NB4 (cell line): Measurements from ENCODE around the gene OAS1.

Experiments
- DNase-seq: peaks from one replicate; pipeline ENCODE4 v3.0.0; 2010; ENCODE audit warnings: low read depth
- H3K4me3 ChIP-seq: one replicate; pipeline ENCODE4 v1.5.1; 2011; ENCODE audit warnings: mild to moderate bottlenecking, low read depth, low read length, moderate library complexity
- MYC ChIP-seq: IDR thresholded peaks from 2 replicates; pipeline ENCODE4 v1.6.1; 2011; ENCODE audit warnings: low read depth, low read length
- POLR2A ChIP-seq: IDR thresholded peaks from 2 replicates; pipeline ENCODE4 v1.6.1; 2011; ENCODE audit warnings: mild to moderate bottlenecking; ENCODE audit not compliant: insufficient read length; ENCODE audit errors: extremely low read depth
- TF ChIP-seq, protein P1 (sequence below): IDR thresholded peaks from one replicate; pipeline ENCODE4 v1.5.1; 2012; ENCODE audit warnings: low read depth, low read length
- TF ChIP-seq, protein P2 (sequence below): IDR thresholded peaks from 2 replicates; pipeline ENCODE4 v1.6.1; 2011; ENCODE audit warnings: low read depth, low read length

Gene OAS1

DNA sequence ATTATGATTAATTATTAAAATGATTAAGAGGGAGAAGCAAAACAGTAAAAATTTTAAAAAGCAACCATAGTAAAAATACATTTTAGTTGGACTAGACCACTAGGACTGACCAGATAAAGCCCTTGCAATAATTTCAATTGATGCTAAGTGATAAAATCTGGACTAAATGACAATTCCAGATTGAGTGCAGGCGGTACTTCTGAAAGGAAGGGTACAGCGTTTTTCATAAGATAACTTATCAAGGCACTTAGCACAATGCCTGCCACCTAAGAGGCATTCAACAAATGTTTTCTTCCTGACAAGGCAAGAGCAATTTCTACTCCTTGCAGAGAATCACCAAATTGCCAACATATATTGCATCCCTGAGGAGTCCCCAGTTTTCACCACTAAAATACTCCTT, 37.7 kb upstream of the OAS1 start:
- DNase-seq = no peak
- H3K4me3 ChIP-seq = no peak overlapping the region
- TF ChIP-seq, protein P1, sequence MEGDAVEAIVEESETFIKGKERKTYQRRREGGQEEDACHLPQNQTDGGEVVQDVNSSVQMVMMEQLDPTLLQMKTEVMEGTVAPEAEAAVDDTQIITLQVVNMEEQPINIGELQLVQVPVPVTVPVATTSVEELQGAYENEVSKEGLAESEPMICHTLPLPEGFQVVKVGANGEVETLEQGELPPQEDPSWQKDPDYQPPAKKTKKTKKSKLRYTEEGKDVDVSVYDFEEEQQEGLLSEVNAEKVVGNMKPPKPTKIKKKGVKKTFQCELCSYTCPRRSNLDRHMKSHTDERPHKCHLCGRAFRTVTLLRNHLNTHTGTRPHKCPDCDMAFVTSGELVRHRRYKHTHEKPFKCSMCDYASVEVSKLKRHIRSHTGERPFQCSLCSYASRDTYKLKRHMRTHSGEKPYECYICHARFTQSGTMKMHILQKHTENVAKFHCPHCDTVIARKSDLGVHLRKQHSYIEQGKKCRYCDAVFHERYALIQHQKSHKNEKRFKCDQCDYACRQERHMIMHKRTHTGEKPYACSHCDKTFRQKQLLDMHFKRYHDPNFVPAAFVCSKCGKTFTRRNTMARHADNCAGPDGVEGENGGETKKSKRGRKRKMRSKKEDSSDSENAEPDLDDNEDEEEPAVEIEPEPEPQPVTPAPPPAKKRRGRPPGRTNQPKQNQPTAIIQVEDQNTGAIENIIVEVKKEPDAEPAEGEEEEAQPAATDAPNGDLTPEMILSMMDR = no peak

DNA sequence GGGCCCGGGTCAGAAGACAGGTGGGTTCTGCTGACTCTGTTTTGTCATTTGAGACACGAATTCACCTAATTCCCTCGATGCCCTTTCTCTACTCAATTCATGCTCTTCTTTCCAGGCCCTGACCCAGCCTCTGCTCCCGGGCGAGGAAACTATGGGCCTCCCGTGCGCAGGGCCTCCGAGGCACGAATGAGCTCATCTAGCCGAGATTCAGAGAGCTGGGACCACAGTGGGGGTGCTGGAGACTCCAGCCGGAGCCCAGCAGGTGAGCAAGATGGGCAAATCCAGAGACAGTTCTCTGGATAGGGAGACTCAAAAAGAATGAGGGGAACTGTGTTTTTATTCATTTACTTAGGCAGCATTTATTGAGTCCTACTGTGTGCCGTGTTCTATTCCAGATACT, 37.0 kb upstream of the OAS1 start:
- TF ChIP-seq MYC (no peak), POLR2A (no peak)
- TF ChIP-seq, protein P2, sequence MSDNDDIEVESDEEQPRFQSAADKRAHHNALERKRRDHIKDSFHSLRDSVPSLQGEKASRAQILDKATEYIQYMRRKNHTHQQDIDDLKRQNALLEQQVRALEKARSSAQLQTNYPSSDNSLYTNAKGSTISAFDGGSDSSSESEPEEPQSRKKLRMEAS = no peak
- TF ChIP-seq, protein P1 = no peak
- no peak overlapping the region for H3K4me3 ChIP-seq

DNA sequence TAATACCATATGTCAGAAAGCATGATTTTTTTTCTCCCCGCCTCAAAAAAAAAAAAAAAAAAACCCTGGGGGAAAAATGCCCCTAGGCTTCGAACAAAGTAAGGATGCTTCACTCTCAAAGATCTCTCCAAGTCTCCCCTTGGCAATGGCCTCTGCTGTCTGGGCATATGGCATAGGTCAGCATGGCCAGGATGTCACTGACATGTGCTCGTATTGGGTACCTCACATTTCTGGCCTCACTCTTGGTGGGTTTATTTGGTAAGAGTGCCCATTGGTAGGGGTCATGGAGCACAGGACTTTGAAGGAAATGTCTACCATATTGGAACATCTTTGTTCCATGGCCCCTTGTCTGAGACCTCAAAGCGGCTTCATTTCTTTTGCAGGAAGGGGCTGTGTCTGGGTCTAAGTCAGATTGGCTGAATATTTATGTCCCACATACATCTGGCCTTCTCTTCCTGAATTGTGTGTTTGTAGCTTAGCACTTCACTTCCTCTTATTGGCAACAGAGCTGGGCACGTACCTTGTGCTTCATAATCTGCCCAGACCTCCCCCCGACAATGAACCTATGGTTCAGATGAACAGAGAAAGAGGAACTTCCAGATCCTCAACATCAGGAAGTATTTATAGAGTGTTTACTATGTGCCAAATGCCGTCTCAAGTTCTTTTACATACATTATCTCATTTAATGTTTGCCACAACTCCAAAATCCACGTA, 36.3 kb upstream of the OAS1 start:
- peak; percentile 87 for DNase-seq
- no peak overlapping the region for H3K4me3 ChIP-seq
- TF ChIP-seq MYC = peak; percentile 58; the same call in 1 of the 2 replicates
- TF ChIP-seq POLR2A = no peak
- TF ChIP-seq, protein P2 = peak; percentile 56
- TF ChIP-seq, protein P1 = no peak

More for the DNA sequence above, 37.0 kb upstream of the OAS1 start:
- DNase-seq = no peak

DNA sequence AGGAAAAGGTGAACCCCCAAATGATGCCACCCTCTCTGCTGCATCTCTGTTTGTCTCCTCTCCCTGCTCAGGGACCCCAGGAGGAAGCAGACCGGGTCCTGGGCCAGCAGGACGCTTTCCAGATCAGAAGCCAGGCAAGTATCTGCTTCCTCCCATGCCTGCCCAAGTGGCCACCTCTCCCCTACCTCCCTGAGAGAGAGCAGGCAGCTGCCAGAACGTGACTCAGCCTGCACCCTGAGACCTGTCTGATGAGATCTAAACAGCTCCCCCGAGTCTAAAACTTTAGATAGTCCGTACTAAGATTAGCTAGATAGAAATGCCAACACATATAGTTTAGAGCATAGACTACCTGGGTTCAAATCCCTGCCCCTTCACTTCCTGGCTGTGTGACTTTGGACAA, 31.2 kb upstream of the OAS1 start:
- no peak overlapping the region for H3K4me3 ChIP-seq
- TF ChIP-seq MYC = no peak
- TF ChIP-seq, protein P1 = no peak
- no peak for TF ChIP-seq POLR2A
- TF ChIP-seq, protein P2 = no peak
- no peak for DNase-seq

DNA sequence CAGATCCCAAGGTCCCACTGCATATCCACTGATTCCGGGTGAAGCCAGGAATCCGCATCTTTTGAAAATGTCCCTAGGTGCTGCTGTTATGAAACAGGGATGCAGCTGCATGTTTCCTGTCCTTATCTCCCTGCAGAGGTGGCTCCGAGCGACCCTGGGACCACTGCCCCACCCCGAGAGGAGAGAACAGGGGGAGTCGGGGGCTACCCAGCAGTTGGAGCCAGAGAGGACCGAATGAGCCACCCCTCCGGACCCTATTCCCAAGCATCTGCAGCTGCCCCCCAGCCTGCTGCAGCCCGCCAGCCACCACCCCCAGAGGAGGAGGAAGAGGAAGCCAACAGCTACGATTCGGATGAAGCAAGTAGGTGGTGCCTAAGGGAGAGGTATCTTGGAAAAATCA, 30.3 kb upstream of the OAS1 start:
- TF ChIP-seq POLR2A = no peak
- TF ChIP-seq, protein P1 = no peak
- no peak for TF ChIP-seq MYC
- TF ChIP-seq, protein P2 = no peak
- no peak overlapping the region for H3K4me3 ChIP-seq
- DNase-seq = no peak

DNA sequence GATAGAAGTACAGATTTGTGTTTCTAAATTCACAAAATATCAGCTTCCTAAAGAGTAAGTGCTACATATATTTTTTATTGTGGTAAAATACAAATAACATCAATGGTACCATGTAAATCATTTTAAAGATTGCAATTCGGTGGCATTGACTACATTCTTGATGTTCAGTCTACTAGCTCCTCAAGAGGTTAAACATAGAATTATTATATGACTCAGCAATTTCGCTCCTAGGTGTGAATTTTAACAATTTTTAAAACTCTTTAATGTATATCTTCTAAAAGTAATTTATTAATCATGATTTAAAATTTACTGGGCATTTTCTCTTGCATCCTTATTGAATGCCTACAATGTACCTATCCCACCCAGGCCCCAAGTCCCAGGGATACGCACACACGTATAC, 29.8 kb upstream of the OAS1 start:
- TF ChIP-seq, protein P2 = no peak
- TF ChIP-seq POLR2A (no peak), MYC (no peak)
- TF ChIP-seq, protein P1 = no peak
- H3K4me3 ChIP-seq = no peak overlapping the region

More for the DNA sequence above, 29.8 kb upstream of the OAS1 start:
- no peak for DNase-seq
